ENCODE results near the gene SBDS. TPM values are rescaled to one million over a fixed set of nuclear protein-coding genes. Genes with fewer than 3 reads are reported as not detected.

Gene SBDS
- total RNA-seq, 1 experiment from 2014 or later = 25.5 TPM

- no peak for TF ChIP-seq CDX4 (CRISPR knock-in tag; IDR thresholded peaks at IDR 0.05; ENCODE audit: borderline replicate concordance)
- no peak for TF ChIP-seq TEAD1 (CRISPR knock-in tag; IDR thresholded peaks at IDR 0.05)
- no peak for TF ChIP-seq E2F1 (CRISPR knock-in tag; IDR thresholded peaks at IDR 0.05)
- no peak for TF ChIP-seq MXD4 (CRISPR knock-in tag; IDR thresholded peaks at IDR 0.05; ENCODE audit: borderline replicate concordance)
These were observed 46.8 kb downstream of the SBDS start (continued) for GRCh38 chr7:66948480-66949109.

- H3K4me3 Mint-ChIP-seq = no peak overlapping the region
- H3K36me3 Mint-ChIP-seq = peaks cover 41% of the 10 kb centered on the region
- no peaks in the 10 kb centered on the region for H3K9me3 Mint-ChIP-seq
- ChIA-PET CTCF (no interaction called here), POLR2A (no interaction called here)
- ATAC-seq (no peak), DNase-seq (ENCODE audit: low spot score) (no peak)
- TF ChIP-seq ZSCAN18 (CRISPR knock-in tag; IDR thresholded peaks at IDR 0.05) (no peak), ETV6 (CRISPR knock-in tag; IDR thresholded peaks at IDR 0.05) (no peak), SMAD4 (CRISPR knock-in tag; IDR thresholded peaks at IDR 0.05) (no peak), SMAD3 (CRISPR knock-in tag; IDR thresholded peaks at IDR 0.05; ENCODE audit: borderline replicate concordance) (no peak), PRDM15 (CRISPR knock-in tag; IDR thresholded peaks at IDR 0.05) (no peak), CREB1 (CRISPR knock-in tag; IDR thresholded peaks at IDR 0.05) (no peak), RORB (CRISPR knock-in tag; IDR thresholded peaks at IDR 0.05) (no peak), CTCF (IDR thresholded peaks at IDR 0.05) (no peak), FOXJ3 (CRISPR knock-in tag; IDR thresholded peaks at IDR 0.05; ENCODE audit: borderline replicate concordance) (no peak), NFE2L1 (CRISPR knock-in tag; IDR thresholded peaks at IDR 0.05) (no peak), HMGA2 (CRISPR knock-in tag; IDR thresholded peaks at IDR 0.05) (no peak), CBFB (CRISPR knock-in tag; IDR thresholded peaks at IDR 0.05; ENCODE audit: low read depth) (no peak), GTF2I (CRISPR knock-in tag; conservative IDR thresholded peaks at IDR 0.05) (no peak), IRF2 (CRISPR knock-in tag; IDR thresholded peaks at IDR 0.05; ENCODE audit: borderline replicate concordance, low read depth) (no peak), ATF6 (CRISPR knock-in tag; IDR thresholded peaks at IDR 0.05) (no peak), E2F5 (CRISPR knock-in tag; IDR thresholded peaks at IDR 0.05) (no peak)
- H3K4me1 Mint-ChIP-seq = no peaks in the 10 kb centered on the region
- H3K27ac Mint-ChIP-seq = no peak overlapping the region
- H3K27me3 Mint-ChIP-seq (ENCODE audit: low read depth) = no peaks in the 10 kb centered on the region
These were observed 48.8 kb downstream of the SBDS start for GRCh38 chr7:66946545-66946944.

Measured in WTC11 (cell line).